ENCODE data around the gene ALDH1A2. TPM values are rescaled to one million over a fixed set of nuclear protein-coding genes. Genes with fewer than 3 reads are reported as not detected.

The ALDH1A2 gene
- total RNA-seq, 1 donor from 2014 or later: 30.8 TPM

DNA sequence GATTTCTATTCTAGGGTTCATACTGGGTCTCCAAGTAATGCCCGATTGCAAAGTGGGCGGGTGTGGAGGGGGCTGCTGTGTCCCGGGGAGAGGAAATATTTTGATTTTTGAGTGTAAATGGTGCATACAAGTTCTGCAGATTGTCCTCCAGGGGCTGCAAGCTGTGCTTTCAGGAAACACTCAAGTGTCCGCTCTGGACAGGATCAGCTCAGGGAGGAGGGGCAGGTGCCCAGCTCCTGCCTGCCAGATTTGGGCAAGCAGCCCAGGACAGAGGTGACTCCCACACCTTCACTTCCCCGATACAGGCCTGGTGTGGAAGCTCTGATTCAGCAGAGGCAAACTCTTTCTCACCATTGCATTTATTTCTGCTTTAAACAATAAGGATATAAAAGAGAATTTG lies 142.7 kb downstream of the ALDH1A2 start:
- Histone ChIP-seq H3K27me3 (no peaks in the 10 kb centered on the region), H3K4me3 (no peak overlapping the region), H3K9me3 (ENCODE audit: low read depth) (no peaks in the 10 kb centered on the region), H3K9ac (no peak overlapping the region), H3F3A (ENCODE audit: low read depth) (no peaks in the 10 kb centered on the region), H3K27ac (no peak overlapping the region), H2AFZ (replicated peaks) (no peak overlapping the region), H4K20me1 (ENCODE audit: low read depth) (no peaks in the 10 kb centered on the region), H3K79me2 (ENCODE audit: low read depth) (no peaks in the 10 kb centered on the region), H3K4me2 (no peak overlapping the region), H3K36me3 (no peaks in the 10 kb centered on the region), H3K4me1 (no peaks in the 10 kb centered on the region)
- H3K4me1 Mint-ChIP-seq: no peaks in the 10 kb centered on the region
- TF ChIP-seq, protein P1, sequence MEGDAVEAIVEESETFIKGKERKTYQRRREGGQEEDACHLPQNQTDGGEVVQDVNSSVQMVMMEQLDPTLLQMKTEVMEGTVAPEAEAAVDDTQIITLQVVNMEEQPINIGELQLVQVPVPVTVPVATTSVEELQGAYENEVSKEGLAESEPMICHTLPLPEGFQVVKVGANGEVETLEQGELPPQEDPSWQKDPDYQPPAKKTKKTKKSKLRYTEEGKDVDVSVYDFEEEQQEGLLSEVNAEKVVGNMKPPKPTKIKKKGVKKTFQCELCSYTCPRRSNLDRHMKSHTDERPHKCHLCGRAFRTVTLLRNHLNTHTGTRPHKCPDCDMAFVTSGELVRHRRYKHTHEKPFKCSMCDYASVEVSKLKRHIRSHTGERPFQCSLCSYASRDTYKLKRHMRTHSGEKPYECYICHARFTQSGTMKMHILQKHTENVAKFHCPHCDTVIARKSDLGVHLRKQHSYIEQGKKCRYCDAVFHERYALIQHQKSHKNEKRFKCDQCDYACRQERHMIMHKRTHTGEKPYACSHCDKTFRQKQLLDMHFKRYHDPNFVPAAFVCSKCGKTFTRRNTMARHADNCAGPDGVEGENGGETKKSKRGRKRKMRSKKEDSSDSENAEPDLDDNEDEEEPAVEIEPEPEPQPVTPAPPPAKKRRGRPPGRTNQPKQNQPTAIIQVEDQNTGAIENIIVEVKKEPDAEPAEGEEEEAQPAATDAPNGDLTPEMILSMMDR (IDR thresholded peaks at IDR 0.05): no peak
- TF ChIP-seq EZH2phosphoT487 (IDR thresholded peaks at IDR 0.05) (no peak), EZH2 (IDR thresholded peaks at IDR 0.05) (no peak)
- no peak overlapping the region for H3K4me3 Mint-ChIP-seq
- H3K27ac Mint-ChIP-seq: no peak overlapping the region
- no peaks in the 10 kb centered on the region for H3K9me3 Mint-ChIP-seq
- DNase-seq (ENCODE audit: low spot score): no peak
- H3K36me3 Mint-ChIP-seq: no peaks in the 10 kb centered on the region
- H3K27me3 Mint-ChIP-seq (ENCODE audit: insufficient read depth, low read depth): no peaks in the 10 kb centered on the region

DNA sequence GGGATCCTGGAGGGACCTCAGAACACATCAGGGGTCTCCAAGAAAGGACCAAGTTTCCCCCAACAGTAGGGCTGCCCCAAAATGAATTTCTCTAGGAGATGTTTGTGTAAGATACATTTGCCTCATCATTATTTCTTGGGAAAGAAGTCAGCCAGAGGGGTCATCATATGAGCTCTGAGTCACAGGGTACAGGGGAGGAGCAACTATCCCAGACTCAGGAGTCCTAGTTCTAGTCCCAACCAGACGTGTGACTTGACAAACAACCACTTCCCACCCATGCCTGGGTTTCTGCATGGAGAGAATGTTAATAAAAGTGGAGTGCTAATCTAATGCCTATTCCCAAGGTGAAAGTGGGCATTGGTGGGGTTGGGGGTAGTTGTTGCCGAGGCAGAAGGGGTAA lies 144.1 kb downstream of the ALDH1A2 start:
- no peaks in the 10 kb centered on the region for H3K36me3 ChIP-seq
- H2AFZ ChIP-seq (replicated peaks): no peak overlapping the region
- DNase-seq (ENCODE audit: low spot score): no peak
- H3K4me2 ChIP-seq: no peak overlapping the region
- H3F3A ChIP-seq (ENCODE audit: low read depth): no peaks in the 10 kb centered on the region
- no peaks in the 10 kb centered on the region for H3K4me1 Mint-ChIP-seq
- no peak overlapping the region for H3K27ac ChIP-seq
- no peaks in the 10 kb centered on the region for H3K27me3 Mint-ChIP-seq (ENCODE audit: insufficient read depth, low read depth)
- H3K79me2 ChIP-seq (ENCODE audit: low read depth): no peaks in the 10 kb centered on the region
- no peaks in the 10 kb centered on the region for H3K4me1 ChIP-seq
- no peak overlapping the region for H3K4me3 ChIP-seq
- no peaks in the 10 kb centered on the region for H3K9me3 Mint-ChIP-seq
- H3K4me3 Mint-ChIP-seq: no peak overlapping the region
- no peak overlapping the region for H3K9ac ChIP-seq
- no peaks in the 10 kb centered on the region for H3K27me3 ChIP-seq
- no peak for TF ChIP-seq EZH2phosphoT487 (IDR thresholded peaks at IDR 0.05)
- TF ChIP-seq, protein P1 (IDR thresholded peaks at IDR 0.05): no peak
- TF ChIP-seq EZH2 (IDR thresholded peaks at IDR 0.05): no peak
- no peaks in the 10 kb centered on the region for H3K9me3 ChIP-seq (ENCODE audit: low read depth)
- H3K36me3 Mint-ChIP-seq: no peaks in the 10 kb centered on the region
- H4K20me1 ChIP-seq (ENCODE audit: low read depth): no peaks in the 10 kb centered on the region
- no peak overlapping the region for H3K27ac Mint-ChIP-seq

DNA sequence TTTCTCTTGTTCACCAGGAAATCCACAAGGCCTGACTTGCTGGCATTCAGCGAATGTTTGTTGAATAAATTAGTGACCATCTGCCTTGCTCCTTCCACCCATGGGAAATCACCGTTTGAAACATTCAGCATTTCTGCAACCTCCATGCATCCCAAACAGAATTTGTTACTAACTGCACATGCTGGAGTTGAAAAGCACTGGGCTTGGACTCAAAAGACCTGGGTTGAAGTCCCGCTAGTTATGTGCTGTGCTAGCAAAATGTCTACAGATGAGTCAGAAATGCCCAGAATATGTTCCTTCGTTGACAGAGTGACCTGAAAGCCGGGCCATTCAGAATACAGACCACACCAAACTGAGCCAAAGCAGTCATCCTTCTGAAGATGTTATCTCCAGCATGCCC lies 144.6 kb downstream of the ALDH1A2 start:
- Histone ChIP-seq H3F3A (ENCODE audit: low read depth) (no peaks in the 10 kb centered on the region), H2AFZ (replicated peaks) (no peak overlapping the region), H3K9me3 (ENCODE audit: low read depth) (no peaks in the 10 kb centered on the region), H3K4me1 (no peaks in the 10 kb centered on the region), H3K4me3 (no peak overlapping the region), H4K20me1 (ENCODE audit: low read depth) (no peaks in the 10 kb centered on the region), H3K27ac (no peak overlapping the region), H3K27me3 (no peaks in the 10 kb centered on the region), H3K4me2 (no peak overlapping the region), H3K9ac (no peak overlapping the region), H3K79me2 (ENCODE audit: low read depth) (no peaks in the 10 kb centered on the region), H3K36me3 (no peaks in the 10 kb centered on the region)
- Mint-ChIP-seq H3K9me3 (no peaks in the 10 kb centered on the region), H3K27me3 (ENCODE audit: insufficient read depth, low read depth) (no peaks in the 10 kb centered on the region), H3K36me3 (no peaks in the 10 kb centered on the region), H3K27ac (no peak overlapping the region), H3K4me3 (no peak overlapping the region), H3K4me1 (peaks cover 3% of the 10 kb centered on the region)
- TF ChIP-seq, protein P1 (IDR thresholded peaks at IDR 0.05): no peak
- TF ChIP-seq EZH2phosphoT487 (IDR thresholded peaks at IDR 0.05) (no peak), EZH2 (IDR thresholded peaks at IDR 0.05) (no peak)
- no peak for DNase-seq (ENCODE audit: low spot score)
